Measurements from ENCODE around the gene XRRA1. TPM values are rescaled to one million over a fixed set of nuclear protein-coding genes. Genes with fewer than 3 reads are reported as not detected.

Gene XRRA1
- total and polyA plus RNA-seq, 4 donors: 2.4 to 27.8 (median 9.9) TPM

GRCh38 chr11:74936976-74937375 is 11.9 kb downstream of the XRRA1 start:
- H3K9me3 ChIP-seq (ENCODE audit: control insufficient read depth in 4 of 4, insufficient read depth in 3 of 4, low read length in 3 of 4): no peaks in the 10 kb centered on the region
- H3K27me3 ChIP-seq (ENCODE audit: control insufficient read depth in 3 of 3, insufficient read depth in 3 of 3, low read length in 2 of 3): no peaks in the 10 kb centered on the region
- WGBS, 2 donors: 87 to 93% methylated on average over 5 of the region's 5 CpGs
- TF ChIP-seq CTCF (IDR thresholded peaks at IDR 0.05; ENCODE audit: control extremely low read depth, extremely low read depth): no peak
- DNase-seq: no peak
- H3K27ac ChIP-seq (ENCODE audit: low read depth in 1 of 2, low read length in 1 of 2): no peak overlapping the region
- no peak overlapping the region for H3K4me3 ChIP-seq
- ATAC-seq (ENCODE audit: insufficient read depth, low FRiP score): no peak
- no peak overlapping the region for H3K9ac ChIP-seq (ENCODE audit: insufficient read depth in 1 of 2, low read length in 2 of 2)
- H3K4me1 ChIP-seq (ENCODE audit: control insufficient read depth in 5 of 5, insufficient read depth in 5 of 5, low read length in 5 of 5): no peaks in the 10 kb centered on the region
- H3K36me3 ChIP-seq (ENCODE audit: control insufficient read depth in 4 of 4, insufficient read depth in 4 of 4, low read length in 4 of 4): peaks cover 0 to 56% (median 15%) of the 10 kb centered on the region in 4 donors

- Histone ChIP-seq H3K36me3 (ENCODE audit: control insufficient read depth in 4 of 4, insufficient read depth in 4 of 4, low read length in 4 of 4) (peaks cover 0 to 53% (median 15%) of the 10 kb centered on the region in 4 donors), H3K4me3 (no peak overlapping the region), H3K9ac (ENCODE audit: insufficient read depth in 1 of 2, low read length in 2 of 2) (no peak overlapping the region), H3K9me3 (ENCODE audit: control insufficient read depth in 4 of 4, insufficient read depth in 3 of 4, low read length in 3 of 4) (no peaks in the 10 kb centered on the region), H3K27ac (ENCODE audit: low read depth in 1 of 2, low read length in 1 of 2) (no peak overlapping the region), H3K4me1 (ENCODE audit: control insufficient read depth in 5 of 5, insufficient read depth in 5 of 5, low read length in 5 of 5) (no peaks in the 10 kb centered on the region), H3K27me3 (ENCODE audit: control insufficient read depth in 3 of 3, insufficient read depth in 3 of 3, low read length in 2 of 3) (no peaks in the 10 kb centered on the region)
- DNase-seq (no peak), ATAC-seq (ENCODE audit: insufficient read depth, low FRiP score) (no peak)
- 73 to 84% methylated on average over 2 of the region's 2 CpGs for WGBS, 2 donors
- no peak for TF ChIP-seq CTCF (IDR thresholded peaks at IDR 0.05; ENCODE audit: control extremely low read depth, extremely low read depth)
Observed at GRCh38 chr11:74936087-74936486, 12.8 kb downstream of the XRRA1 start.

- Histone ChIP-seq H3K9ac (ENCODE audit: insufficient read depth in 1 of 2, low read length in 2 of 2) (no peak overlapping the region), H3K36me3 (ENCODE audit: control insufficient read depth in 4 of 4, insufficient read depth in 4 of 4, low read length in 4 of 4) (peaks cover 0 to 47% (median 14%) of the 10 kb centered on the region in 4 donors), H3K4me1 (ENCODE audit: control insufficient read depth in 5 of 5, insufficient read depth in 5 of 5, low read length in 5 of 5) (no peaks in the 10 kb centered on the region), H3K27me3 (ENCODE audit: control insufficient read depth in 3 of 3, insufficient read depth in 3 of 3, low read length in 2 of 3) (no peaks in the 10 kb centered on the region), H3K9me3 (ENCODE audit: control insufficient read depth in 4 of 4, insufficient read depth in 3 of 4, low read length in 3 of 4) (no peaks in the 10 kb centered on the region), H3K27ac (ENCODE audit: low read depth in 1 of 2, low read length in 1 of 2) (no peak overlapping the region), H3K4me3 (no peak overlapping the region)
- DNase-seq: no peak
- no peak for ATAC-seq (ENCODE audit: insufficient read depth, low FRiP score)
- TF ChIP-seq CTCF (IDR thresholded peaks at IDR 0.05; ENCODE audit: control extremely low read depth, extremely low read depth): no peak
- 84 to 97% methylated on average over 2 of the region's 2 CpGs for WGBS, 2 donors
Observed at GRCh38 chr11:74935285-74935684, 13.6 kb downstream of the XRRA1 start.

GRCh38 chr11:74933765-74934164 is 15.1 kb downstream of the XRRA1 start:
- DNase-seq (no peak), ATAC-seq (ENCODE audit: insufficient read depth, low FRiP score) (no peak)
- Histone ChIP-seq H3K27me3 (ENCODE audit: control insufficient read depth in 3 of 3, insufficient read depth in 3 of 3, low read length in 2 of 3) (no peaks in the 10 kb centered on the region), H3K9ac (ENCODE audit: insufficient read depth in 1 of 2, low read length in 2 of 2) (no peak overlapping the region), H3K9me3 (ENCODE audit: control insufficient read depth in 4 of 4, insufficient read depth in 3 of 4, low read length in 3 of 4) (no peaks in the 10 kb centered on the region), H3K27ac (ENCODE audit: low read depth in 1 of 2, low read length in 1 of 2) (no peak overlapping the region), H3K4me1 (ENCODE audit: control insufficient read depth in 5 of 5, insufficient read depth in 5 of 5, low read length in 5 of 5) (no peaks in the 10 kb centered on the region), H3K4me3 (no peak overlapping the region), H3K36me3 (ENCODE audit: control insufficient read depth in 4 of 4, insufficient read depth in 4 of 4, low read length in 4 of 4) (peaks cover 7 to 48% (median 17%) of the 10 kb centered on the region in 4 donors)
- TF ChIP-seq CTCF (IDR thresholded peaks at IDR 0.05; ENCODE audit: control extremely low read depth, extremely low read depth): no peak
- 96 to 98% methylated on average over 2 of the region's 2 CpGs for WGBS, 2 donors
